Measurements from ENCODE around the gene CEP20. TPM values are rescaled to one million over a fixed set of nuclear protein-coding genes. Genes with fewer than 3 reads are reported as not detected.

The CEP20 gene
- total and polyA plus RNA-seq, 2 experiments from 2014 or later = 53.8 to 63.9 TPM

DNA sequence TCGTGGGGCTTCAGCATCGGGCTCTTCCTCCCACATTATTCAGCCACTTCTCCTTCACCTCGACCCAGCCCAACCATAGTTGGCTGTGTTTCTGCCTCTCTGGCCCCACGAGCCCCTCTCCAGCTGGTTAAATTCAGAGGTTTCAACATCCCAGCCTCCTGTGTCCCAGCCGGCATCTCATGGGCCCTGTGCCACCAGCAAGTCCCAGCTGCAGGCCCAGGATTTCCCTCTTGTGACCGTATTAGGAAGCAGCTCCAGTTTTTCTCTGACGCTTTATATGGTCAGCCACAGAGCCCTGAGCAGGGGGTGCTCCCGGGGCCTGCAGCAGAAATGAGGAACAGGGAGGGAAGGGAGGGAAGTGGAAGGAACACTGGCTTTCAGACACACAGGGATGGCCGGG, 58.9 kb downstream of the CEP20 start:
- in situ Hi-C loops (cut with MboI) = no loop called here
- no peaks in the 10 kb centered on the region for H3K4me1 ChIP-seq (ENCODE audit: insufficient read depth)
- no peak overlapping the region for H2AFZ ChIP-seq
- H3K9ac ChIP-seq = no peak overlapping the region
- no peak overlapping the region for H3K4me3 ChIP-seq
- no peaks in the 10 kb centered on the region for H3K9me3 ChIP-seq (ENCODE audit: low read depth)
- no peaks in the 10 kb centered on the region for H3F3A ChIP-seq (ENCODE audit: insufficient read depth)
- 32 to 35% methylated on average over 9 of the region's 9 CpGs for WGBS, 2 experiments (ENCODE audit: low coverage in 1 of 2, low lambda C conversion rate in 2 of 2, missing lambda C conversion rate in 2 of 2)
- no peaks in the 10 kb centered on the region for H4K20me1 ChIP-seq (ENCODE audit: insufficient read depth)
- no peak for TF ChIP-seq EZH2 (IDR thresholded peaks at IDR 0.05; ENCODE audit: insufficient read depth, poor library complexity, severe bottlenecking)
- TF ChIP-seq EZH2phosphoT487 (IDR thresholded peaks at IDR 0.05; ENCODE audit: insufficient read depth, low read depth) = no peak
- H3K9me2 ChIP-seq (ENCODE audit: insufficient read depth) = no peaks in the 10 kb centered on the region
- H3K36me3 ChIP-seq (ENCODE audit: low read depth) = no peaks in the 10 kb centered on the region
- peaks cover 22% of the 10 kb centered on the region for H3K27me3 ChIP-seq (replicated peaks; ENCODE audit: insufficient read depth)
- no peaks in the 10 kb centered on the region for H3K79me2 ChIP-seq (ENCODE audit: insufficient read depth)
- no peak overlapping the region for H3K27ac ChIP-seq
- no peak overlapping the region for H3K4me2 ChIP-seq (ENCODE audit: unreplicated experiment)
- peak; percentile 22 for DNase-seq

- in situ Hi-C loops (cut with MboI) = no loop called here
- TF ChIP-seq EZH2 (IDR thresholded peaks at IDR 0.05; ENCODE audit: insufficient read depth, poor library complexity, severe bottlenecking) = no peak
- TF ChIP-seq EZH2phosphoT487 (IDR thresholded peaks at IDR 0.05; ENCODE audit: insufficient read depth, low read depth) = no peak
- Histone ChIP-seq H4K20me1 (ENCODE audit: insufficient read depth) (no peaks in the 10 kb centered on the region), H2AFZ (no peak overlapping the region), H3K4me2 (ENCODE audit: unreplicated experiment) (no peak overlapping the region), H3K79me2 (ENCODE audit: insufficient read depth) (no peaks in the 10 kb centered on the region), H3K9me3 (ENCODE audit: low read depth) (no peaks in the 10 kb centered on the region), H3K9ac (no peak overlapping the region), H3K9me2 (ENCODE audit: insufficient read depth) (no peaks in the 10 kb centered on the region), H3K27ac (no peak overlapping the region), H3K36me3 (ENCODE audit: low read depth) (no peaks in the 10 kb centered on the region), H3K27me3 (replicated peaks; ENCODE audit: insufficient read depth) (peaks cover 14% of the 10 kb centered on the region), H3F3A (ENCODE audit: insufficient read depth) (no peaks in the 10 kb centered on the region), H3K4me1 (ENCODE audit: insufficient read depth) (no peaks in the 10 kb centered on the region), H3K4me3 (no peak overlapping the region)
- WGBS, 2 experiments (ENCODE audit: low coverage in 1 of 2, low lambda C conversion rate in 2 of 2, missing lambda C conversion rate in 2 of 2) = 80 to 81% methylated on average over 11 of the region's 11 CpGs
- DNase-seq = no peak
Measured at GRCh38 chr16:15827709-15828343, 60.6 kb downstream of the CEP20 start.

GRCh38 chr16:15827299-15827698, 61.1 kb downstream of the CEP20 start:
- Histone ChIP-seq H3K36me3 (ENCODE audit: low read depth) (no peaks in the 10 kb centered on the region), H4K20me1 (ENCODE audit: insufficient read depth) (no peaks in the 10 kb centered on the region), H3K27me3 (replicated peaks; ENCODE audit: insufficient read depth) (peaks cover 14% of the 10 kb centered on the region), H3K4me1 (ENCODE audit: insufficient read depth) (no peaks in the 10 kb centered on the region), H3K9me2 (ENCODE audit: insufficient read depth) (no peaks in the 10 kb centered on the region), H3F3A (ENCODE audit: insufficient read depth) (no peaks in the 10 kb centered on the region), H3K9me3 (ENCODE audit: low read depth) (no peaks in the 10 kb centered on the region), H3K79me2 (ENCODE audit: insufficient read depth) (no peaks in the 10 kb centered on the region), H3K9ac (no peak overlapping the region), H3K27ac (no peak overlapping the region), H2AFZ (no peak overlapping the region), H3K4me3 (no peak overlapping the region), H3K4me2 (ENCODE audit: unreplicated experiment) (no peak overlapping the region)
- TF ChIP-seq EZH2 (IDR thresholded peaks at IDR 0.05; ENCODE audit: insufficient read depth, poor library complexity, severe bottlenecking) (no peak), EZH2phosphoT487 (IDR thresholded peaks at IDR 0.05; ENCODE audit: insufficient read depth, low read depth) (no peak)
- DNase-seq = no peak
- in situ Hi-C loops (cut with MboI) = no loop called here
- 87 to 97% methylated on average over 5 to 7 of the region's 7 CpGs for WGBS, 2 experiments (ENCODE audit: low coverage in 1 of 2, low lambda C conversion rate in 2 of 2, missing lambda C conversion rate in 2 of 2)

- no peaks in the 10 kb centered on the region for H3F3A ChIP-seq (ENCODE audit: insufficient read depth)
- no peak for DNase-seq
- in situ Hi-C loops (cut with MboI) = no loop called here
- no peak overlapping the region for H3K4me2 ChIP-seq (ENCODE audit: unreplicated experiment)
- H3K4me1 ChIP-seq (ENCODE audit: insufficient read depth) = no peaks in the 10 kb centered on the region
- H4K20me1 ChIP-seq (ENCODE audit: insufficient read depth) = no peaks in the 10 kb centered on the region
- no peak overlapping the region for H2AFZ ChIP-seq
- H3K9me3 ChIP-seq (ENCODE audit: low read depth) = no peaks in the 10 kb centered on the region
- TF ChIP-seq EZH2 (IDR thresholded peaks at IDR 0.05; ENCODE audit: insufficient read depth, poor library complexity, severe bottlenecking) (no peak), EZH2phosphoT487 (IDR thresholded peaks at IDR 0.05; ENCODE audit: insufficient read depth, low read depth) (no peak)
- H3K27ac ChIP-seq = no peak overlapping the region
- H3K79me2 ChIP-seq (ENCODE audit: insufficient read depth) = no peaks in the 10 kb centered on the region
- H3K27me3 ChIP-seq (replicated peaks; ENCODE audit: insufficient read depth) = peaks cover 13% of the 10 kb centered on the region
- H3K9me2 ChIP-seq (ENCODE audit: insufficient read depth) = no peaks in the 10 kb centered on the region
- no peak overlapping the region for H3K9ac ChIP-seq
- no peaks in the 10 kb centered on the region for H3K36me3 ChIP-seq (ENCODE audit: low read depth)
- WGBS, 2 experiments (ENCODE audit: low coverage in 1 of 2, low lambda C conversion rate in 2 of 2, missing lambda C conversion rate in 2 of 2) = 60 to 65% methylated on average over 9 of the region's 9 CpGs
- no peak overlapping the region for H3K4me3 ChIP-seq
Measured at GRCh38 chr16:15825750-15826305, 62.6 kb downstream of the CEP20 start.
